Measurements from ENCODE around the gene ATAD3B.
"Not testable (repeated sequence)": the region's sequence is repeated elsewhere in the genome, so short reads cannot be mapped to it uniquely, and the experiment has no call there.

The ATAD3B gene

DNA sequence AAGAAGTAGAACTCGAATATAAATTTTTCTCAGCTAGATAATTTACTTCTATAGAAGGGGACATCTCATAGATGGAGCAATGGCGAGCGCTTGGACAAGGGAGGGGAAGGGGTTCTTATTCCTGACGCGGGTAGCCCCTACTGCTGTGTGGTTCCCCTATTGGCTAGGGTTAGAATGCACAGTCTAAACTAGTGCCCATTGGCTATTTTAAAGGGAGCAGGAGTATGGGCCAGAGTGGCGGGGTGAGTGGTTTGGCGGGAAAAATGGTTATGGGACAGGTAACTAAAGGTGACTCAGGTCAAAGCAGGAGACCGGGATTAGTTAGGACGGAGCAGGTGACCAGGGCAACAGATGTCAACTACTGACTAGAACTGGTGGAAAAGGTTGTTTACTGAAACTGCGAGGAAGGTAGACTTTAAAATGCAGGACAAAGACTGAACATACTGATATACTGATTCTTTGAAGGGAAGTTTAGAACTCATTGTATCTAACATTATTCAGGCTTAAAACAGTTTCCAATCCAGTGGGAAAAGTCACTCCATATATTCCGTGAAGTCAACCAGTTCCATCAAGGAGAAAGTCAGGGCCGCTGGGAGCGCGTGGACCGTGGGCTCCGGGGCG, 39.5 kb downstream of the ATAD3B start:
- no peak for DNase-seq (ENCODE audit: low spot score)

GRCh38 chr1:1511533-1512285, 40.1 kb downstream of the ATAD3B start, which contains the start of gene ATAD3A:
Gene ATAD3A (plus strand): TSS chr1:1512162. CDS start chr1:1512269, 107 bp downstream.
- DNase-seq (ENCODE audit: low spot score), result peak; percentile 98

DNA sequence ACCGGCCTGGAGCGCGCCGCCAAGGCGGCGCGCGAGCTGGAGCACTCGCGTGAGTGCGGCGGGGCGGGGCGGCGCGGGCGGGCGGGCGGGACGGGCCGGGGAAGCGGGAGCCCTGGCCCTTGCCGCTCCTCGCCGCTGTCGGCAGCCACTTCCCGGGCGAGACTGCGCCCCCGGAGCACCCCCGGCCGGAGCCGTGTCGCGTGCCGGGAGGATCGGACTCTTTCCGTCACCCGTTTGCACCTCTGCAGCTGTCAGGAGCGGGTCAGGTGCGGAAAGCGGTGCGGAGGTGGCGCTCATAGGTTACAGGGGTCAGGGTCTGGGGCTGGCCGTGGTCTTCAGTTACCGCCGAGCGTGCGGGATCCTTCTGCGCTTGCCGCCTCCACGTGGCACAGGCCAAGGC, 40.9 kb downstream of the ATAD3B start:
- DNase-seq (ENCODE audit: low spot score), result not testable (repeated sequence)

DNA sequence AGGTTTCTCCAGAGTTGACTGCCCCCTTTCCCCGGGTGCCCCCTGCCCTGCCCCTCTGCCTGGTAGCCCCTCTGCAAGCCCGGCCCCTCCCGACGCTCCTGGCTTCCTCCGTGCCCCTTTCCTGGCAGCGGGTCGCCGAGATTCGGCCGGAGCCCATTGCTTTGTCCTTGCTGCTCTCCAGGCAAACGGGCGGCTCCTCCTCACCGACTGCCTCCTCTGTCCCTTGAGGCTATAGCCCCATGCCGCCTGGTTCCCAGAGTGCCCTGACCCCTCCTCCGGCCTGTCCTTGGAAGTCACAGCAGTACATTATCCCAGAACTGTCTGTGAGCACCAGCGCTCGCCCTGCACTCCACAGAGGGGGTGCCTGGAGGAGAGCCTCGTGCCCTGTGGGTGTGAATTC, 42.1 kb downstream of the ATAD3B start:
- DNase-seq (ENCODE audit: low spot score), result not testable (repeated sequence)

DNA sequence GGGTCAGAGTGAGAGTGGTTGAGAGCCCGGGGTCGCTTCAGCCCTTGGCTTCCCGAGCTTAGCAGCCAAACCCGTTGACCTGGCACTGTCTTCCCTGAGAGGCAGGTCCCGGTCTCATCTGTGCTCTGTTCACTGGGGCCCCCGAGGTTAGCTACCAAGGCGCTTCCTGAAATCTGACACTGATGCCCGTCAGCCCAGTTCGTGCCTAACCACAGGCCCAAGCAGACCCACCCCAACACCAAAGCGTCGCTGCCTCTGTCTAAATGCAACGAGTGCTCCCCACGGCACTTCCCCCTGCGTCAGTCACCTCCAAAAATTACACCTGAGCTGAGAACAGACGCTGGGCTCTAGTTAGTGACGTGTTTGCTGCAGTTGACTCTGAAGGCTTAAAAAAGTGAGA, 42.8 kb downstream of the ATAD3B start:
- not testable (repeated sequence) for DNase-seq (ENCODE audit: low spot score)

DNA sequence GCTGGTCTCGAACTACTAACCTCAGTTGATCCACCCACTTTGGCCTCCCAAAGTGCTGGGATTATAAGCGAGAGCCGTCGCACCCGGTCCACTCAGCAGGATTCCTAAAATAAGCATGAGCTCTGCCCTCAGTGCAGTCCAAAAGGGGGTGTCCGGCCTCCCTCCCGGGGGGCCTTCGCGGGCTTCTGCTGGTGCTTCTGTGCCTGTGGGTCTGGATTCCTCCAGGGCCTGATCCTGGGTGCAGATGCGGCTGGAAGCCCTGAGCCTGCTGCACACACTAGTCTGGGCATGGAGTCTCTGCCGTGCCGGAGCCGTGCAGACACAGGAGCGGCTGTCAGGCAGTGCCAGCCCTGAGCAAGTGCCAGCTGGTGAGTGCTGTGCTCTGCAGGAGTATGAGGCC, 45.4 kb downstream of the ATAD3B start:
- DNase-seq (ENCODE audit: low spot score), result not testable (repeated sequence)

- DNase-seq (ENCODE audit: low spot score), result no peak
Measured at GRCh38 chr1:1517973-1518620, 46.5 kb downstream of the ATAD3B start.

GRCh38 chr1:1518621-1519007, 47.0 kb downstream of the ATAD3B start:
- DNase-seq (ENCODE audit: low spot score), result not testable (repeated sequence)

GRCh38 chr1:1519805-1520505, 48.4 kb downstream of the ATAD3B start:
- DNase-seq (ENCODE audit: low spot score), result not testable (repeated sequence)

DNA sequence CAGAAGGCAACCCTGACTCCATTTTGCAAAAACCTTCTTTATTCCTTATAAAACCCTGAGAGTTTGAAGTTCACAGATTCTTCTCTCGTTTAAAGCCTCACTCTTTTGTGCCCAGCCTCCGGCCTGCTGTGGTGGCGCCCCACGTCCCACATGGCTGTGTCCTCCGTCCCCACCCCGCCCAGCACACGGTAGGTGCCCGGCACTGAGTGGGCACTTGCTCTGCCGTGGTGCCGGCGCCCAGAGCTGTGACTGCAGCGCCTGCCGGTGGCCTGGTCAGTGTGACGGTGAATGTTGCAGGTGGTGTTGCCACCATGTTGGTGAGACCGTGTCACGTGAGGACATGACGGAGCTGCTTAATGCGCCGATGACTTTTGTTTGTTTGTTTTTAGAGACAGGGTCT, 49.8 kb downstream of the ATAD3B start:
- DNase-seq (ENCODE audit: low spot score), result no peak

- DNase-seq (ENCODE audit: low spot score), result not testable (repeated sequence)
Measured at GRCh38 chr1:1522536-1522935, 51.0 kb downstream of the ATAD3B start.

- not testable (repeated sequence) for DNase-seq (ENCODE audit: low spot score)
Measured at GRCh38 chr1:1523226-1523625, 51.7 kb downstream of the ATAD3B start.

GRCh38 chr1:1523651-1524050, 52.1 kb downstream of the ATAD3B start:
- DNase-seq (ENCODE audit: low spot score), result not testable (repeated sequence)

- DNase-seq (ENCODE audit: low spot score), result not testable (repeated sequence)
Measured at GRCh38 chr1:1524750-1525383, 53.3 kb downstream of the ATAD3B start.

DNA sequence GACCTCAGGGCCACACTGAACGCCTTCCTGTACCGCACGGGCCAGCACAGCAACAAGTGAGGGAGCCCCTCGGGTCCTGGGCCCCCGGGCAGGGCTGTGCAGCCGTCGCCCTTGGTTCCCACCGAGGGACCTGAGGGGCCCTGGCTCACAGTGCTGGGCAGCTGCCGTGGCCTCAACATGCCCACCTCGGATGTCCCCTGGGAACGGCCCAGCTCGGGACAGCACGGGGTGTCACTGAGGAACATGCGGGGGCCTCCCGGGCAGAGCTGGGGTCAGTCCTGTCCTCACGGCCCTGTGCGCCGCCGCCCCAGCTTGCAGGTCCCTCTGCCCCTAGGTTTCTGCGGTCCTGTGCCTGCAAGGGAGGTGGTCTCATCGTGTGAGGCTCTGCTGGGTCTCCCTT, 54.9 kb downstream of the ATAD3B start:
- DNase-seq (ENCODE audit: low spot score), result not testable (repeated sequence)

GRCh38 chr1:1527092-1527816, 55.7 kb downstream of the ATAD3B start:
- DNase-seq (ENCODE audit: low spot score), result no peak

GRCh38 chr1:1528301-1529267, 57.0 kb downstream of the ATAD3B start:
- no peak for DNase-seq (ENCODE audit: low spot score)

DNA sequence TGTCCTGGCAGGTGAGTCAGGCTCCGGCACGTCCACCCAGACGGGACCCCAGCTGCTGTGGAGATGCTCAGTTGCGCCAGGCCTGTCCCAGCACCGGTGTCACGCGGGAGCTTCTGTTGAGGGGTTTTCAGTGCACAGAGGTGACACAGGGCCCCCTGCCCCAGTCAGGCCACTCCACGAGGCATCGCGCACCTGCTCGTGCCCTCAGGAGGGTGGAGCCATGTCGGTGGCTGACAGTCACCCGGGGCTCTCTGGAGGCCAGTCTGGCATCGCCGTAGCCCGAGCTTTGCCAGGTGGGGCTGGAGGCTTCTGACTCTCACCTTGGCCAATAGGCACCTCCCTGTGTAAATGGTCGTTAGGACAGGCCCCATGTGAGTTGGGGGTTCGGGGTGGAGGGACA, 57.8 kb downstream of the ATAD3B start:
- DNase-seq (ENCODE audit: low spot score), result no peak

DNA sequence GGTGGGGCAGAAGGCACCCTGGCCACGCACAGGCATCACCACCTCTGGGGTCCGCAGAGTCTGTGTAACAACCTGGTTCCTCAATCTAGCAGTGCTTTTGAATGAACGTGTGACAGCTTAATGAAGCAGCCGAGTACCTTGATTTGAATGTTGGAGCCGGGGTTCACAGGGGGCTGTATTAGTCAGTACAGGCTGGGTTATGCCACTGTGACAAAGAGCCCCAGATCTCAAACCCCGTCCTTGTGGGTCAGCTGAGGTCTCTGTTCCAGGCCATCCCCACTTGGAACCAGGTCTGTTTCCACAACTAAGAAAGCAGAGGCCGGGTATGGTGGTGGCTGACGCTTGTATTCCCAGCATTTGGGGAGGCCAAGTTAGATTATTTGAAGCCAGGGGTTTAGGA, 58.4 kb downstream of the ATAD3B start:
- DNase-seq (ENCODE audit: low spot score), result no peak

DNA sequence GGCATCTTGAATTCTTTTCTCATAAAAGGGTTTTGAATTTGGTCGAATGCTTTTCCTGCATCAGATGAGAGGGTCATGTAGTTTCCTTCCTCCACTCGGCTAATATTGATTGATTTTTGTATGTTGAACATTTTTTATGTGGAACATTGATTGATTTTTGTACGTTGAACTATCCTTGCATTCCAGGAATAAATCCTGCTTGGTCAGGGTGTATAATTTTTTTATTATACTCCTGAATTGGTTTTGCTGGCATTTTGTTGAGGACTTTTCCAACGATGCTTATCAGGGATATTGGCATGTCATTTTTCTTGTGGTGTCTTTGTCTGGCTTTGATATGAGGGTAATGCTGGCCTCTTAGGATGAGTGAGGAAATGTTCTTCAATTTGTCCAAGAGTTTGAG, 60.4 kb downstream of the ATAD3B start:
- no peak for DNase-seq (ENCODE audit: low spot score)
